Mesothelial cell of epicardium (in vitro differentiated cells): ENCODE results near the gene SCD5. TPM values are rescaled to one million over a fixed set of nuclear protein-coding genes. Genes with fewer than 3 reads are reported as not detected.
A peak's percentile ranks its signal among the peaks of the same experiment; 100 is the strongest.

Experiments
- DNase-seq, 2 experiments: peaks; one replicate each; pipeline ENCODE4 v3.0.0; 2021; ENCODE audit warnings: low spot score in 2 of 2; ENCODE audit not compliant: unreplicated experiment in 2 of 2
- H3K27ac Mint-ChIP-seq: 2 replicates; pipeline ENCODE4 v1.8.0; 2021; ENCODE audit warnings: mixed read lengths
- H3K27me3 Mint-ChIP-seq: 2 replicates; pipeline ENCODE4 v1.8.0; 2021; ENCODE audit warnings: low read depth, mixed read lengths
- H3K36me3 Mint-ChIP-seq: 2 replicates; pipeline ENCODE4 v1.8.0; 2021; ENCODE audit warnings: mixed read lengths
- H3K4me1 Mint-ChIP-seq: 2 replicates; pipeline ENCODE4 v1.8.0; 2021; ENCODE audit warnings: mixed read lengths
- H3K4me3 Mint-ChIP-seq: 2 replicates; pipeline ENCODE4 v1.8.0; 2021; ENCODE audit warnings: mild to moderate bottlenecking, moderate library complexity, mixed read lengths
- H3K9me3 Mint-ChIP-seq: 2 replicates; pipeline ENCODE4 v1.8.0; 2021; ENCODE audit warnings: mixed read lengths
- total RNA-seq: library from RNA; stranded (reverse); gene quantifications from 3 replicates; pipeline ENCODE4 v1.2.1, GENCODE V29; 2021
- TF ChIP-seq, protein P1 (sequence below): fragments of 200-600 bp; sonication (generic); IDR thresholded peaks from one replicate; pipeline ENCODE4 v1.5.0; 2021; ENCODE audit warnings: antibody characterized with exemption; ENCODE audit not compliant: unreplicated experiment

The SCD5 gene
- total RNA-seq, 1 donor from 2014 or later = 27.2 TPM

GRCh38 chr4:82667761-82668480, 130.7 kb downstream of the SCD5 start:
- TF ChIP-seq, protein P1, sequence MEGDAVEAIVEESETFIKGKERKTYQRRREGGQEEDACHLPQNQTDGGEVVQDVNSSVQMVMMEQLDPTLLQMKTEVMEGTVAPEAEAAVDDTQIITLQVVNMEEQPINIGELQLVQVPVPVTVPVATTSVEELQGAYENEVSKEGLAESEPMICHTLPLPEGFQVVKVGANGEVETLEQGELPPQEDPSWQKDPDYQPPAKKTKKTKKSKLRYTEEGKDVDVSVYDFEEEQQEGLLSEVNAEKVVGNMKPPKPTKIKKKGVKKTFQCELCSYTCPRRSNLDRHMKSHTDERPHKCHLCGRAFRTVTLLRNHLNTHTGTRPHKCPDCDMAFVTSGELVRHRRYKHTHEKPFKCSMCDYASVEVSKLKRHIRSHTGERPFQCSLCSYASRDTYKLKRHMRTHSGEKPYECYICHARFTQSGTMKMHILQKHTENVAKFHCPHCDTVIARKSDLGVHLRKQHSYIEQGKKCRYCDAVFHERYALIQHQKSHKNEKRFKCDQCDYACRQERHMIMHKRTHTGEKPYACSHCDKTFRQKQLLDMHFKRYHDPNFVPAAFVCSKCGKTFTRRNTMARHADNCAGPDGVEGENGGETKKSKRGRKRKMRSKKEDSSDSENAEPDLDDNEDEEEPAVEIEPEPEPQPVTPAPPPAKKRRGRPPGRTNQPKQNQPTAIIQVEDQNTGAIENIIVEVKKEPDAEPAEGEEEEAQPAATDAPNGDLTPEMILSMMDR = no peak
- no peak overlapping the region for H3K4me3 Mint-ChIP-seq
- no peak for DNase-seq
- peaks cover 25% of the 10 kb centered on the region for H3K9me3 Mint-ChIP-seq
- H3K27me3 Mint-ChIP-seq = no peaks in the 10 kb centered on the region
- peaks cover 19% of the 10 kb centered on the region for H3K36me3 Mint-ChIP-seq
- peak overlapping the region; percentile 25 for H3K27ac Mint-ChIP-seq
- H3K4me1 Mint-ChIP-seq = peaks cover 16% of the 10 kb centered on the region

DNA sequence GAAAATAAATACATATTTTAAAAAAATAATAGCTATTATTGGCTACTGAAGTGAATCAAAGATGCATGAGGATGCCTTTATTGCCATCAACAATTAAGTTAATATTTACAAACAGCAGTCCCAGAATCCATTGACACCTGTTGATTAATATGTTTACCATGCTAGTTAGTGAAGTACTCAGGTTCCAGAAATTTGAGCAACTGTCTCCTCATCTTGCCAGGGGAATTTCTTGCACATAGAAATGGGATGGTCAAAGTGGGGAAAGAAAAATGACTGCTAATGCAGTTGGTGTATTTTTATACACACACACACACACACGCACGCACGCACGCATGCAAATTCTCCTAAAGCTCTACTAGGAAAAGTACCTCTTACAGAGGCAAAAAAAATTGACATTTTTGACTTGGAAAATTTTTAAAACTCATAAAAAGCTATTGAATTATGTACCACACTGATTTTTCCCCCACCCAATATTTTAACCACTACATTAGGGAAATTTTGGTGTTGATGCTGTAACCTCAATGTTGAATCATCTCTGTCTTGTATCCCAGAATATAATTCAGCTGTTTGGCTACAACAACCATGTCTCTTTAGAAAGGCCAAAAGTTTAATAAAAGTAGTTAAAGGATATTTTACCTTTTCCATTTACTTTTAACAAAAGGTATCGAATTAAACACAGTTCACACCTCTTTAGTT, 131.5 kb downstream of the SCD5 start:
- H3K27ac Mint-ChIP-seq = no peak overlapping the region
- DNase-seq = no peak
- H3K27me3 Mint-ChIP-seq = no peaks in the 10 kb centered on the region
- peaks cover 17% of the 10 kb centered on the region for H3K36me3 Mint-ChIP-seq
- H3K4me3 Mint-ChIP-seq = no peak overlapping the region
- TF ChIP-seq, protein P1 = no peak
- H3K9me3 Mint-ChIP-seq = peaks cover 24% of the 10 kb centered on the region
- peaks cover 17% of the 10 kb centered on the region for H3K4me1 Mint-ChIP-seq

GRCh38 chr4:82661181-82661992, 137.2 kb downstream of the SCD5 start:
- Mint-ChIP-seq H3K27me3 (peaks cover 10% of the 10 kb centered on the region), H3K4me1 (peaks cover 9% of the 10 kb centered on the region), H3K4me3 (no peak overlapping the region), H3K36me3 (peaks cover 14% of the 10 kb centered on the region), H3K9me3 (peaks cover 12% of the 10 kb centered on the region), H3K27ac (no peak overlapping the region)
- TF ChIP-seq, protein P1 = no peak
- no peak for DNase-seq

DNA sequence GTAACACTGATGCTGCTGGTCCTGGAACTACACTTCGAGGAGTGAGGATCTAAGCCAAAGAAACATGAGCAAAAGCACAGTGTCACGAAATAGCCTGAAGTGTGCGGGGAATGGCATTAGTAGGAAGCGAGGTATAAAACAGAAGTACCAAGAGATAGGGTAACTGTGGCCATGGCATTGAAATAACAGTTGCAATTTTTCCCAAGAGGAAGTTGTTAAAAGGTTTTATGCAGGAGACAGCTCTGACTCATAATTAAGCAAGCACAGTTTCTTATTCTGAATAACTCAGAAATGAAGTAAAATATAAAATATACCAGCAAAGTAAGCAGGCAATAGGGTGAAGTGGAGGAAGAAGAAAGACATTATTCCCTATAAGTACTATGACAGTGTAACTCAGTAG, 146.5 kb downstream of the SCD5 start:
- TF ChIP-seq, protein P1 = no peak
- H3K27me3 Mint-ChIP-seq = peaks cover 2% of the 10 kb centered on the region
- no peak overlapping the region for H3K27ac Mint-ChIP-seq
- DNase-seq = no peak
- peaks cover 3% of the 10 kb centered on the region for H3K9me3 Mint-ChIP-seq
- H3K4me3 Mint-ChIP-seq = no peak overlapping the region
- H3K4me1 Mint-ChIP-seq = no peaks in the 10 kb centered on the region
- peaks cover 4% of the 10 kb centered on the region for H3K36me3 Mint-ChIP-seq

GRCh38 chr4:82650868-82651267, 147.7 kb downstream of the SCD5 start:
- Mint-ChIP-seq H3K9me3 (no peaks in the 10 kb centered on the region), H3K4me1 (peaks cover 5% of the 10 kb centered on the region), H3K36me3 (peaks cover 4% of the 10 kb centered on the region), H3K4me3 (no peak overlapping the region), H3K27me3 (peaks cover 2% of the 10 kb centered on the region), H3K27ac (no peak overlapping the region)
- no peak for DNase-seq
- TF ChIP-seq, protein P1 = no peak
